ENCODE data around the gene BRAF.

GRCh38 chr7:140677496-140677895, 247.2 kb downstream of the BRAF start:
- TF ChIP-seq CTCF (IDR thresholded peaks at IDR 0.05; ENCODE audit: poor library complexity), result no peak
- TF ChIP-seq EZH2 (IDR thresholded peaks at IDR 0.05; ENCODE audit: borderline replicate concordance), result no peak
